ENCODE measurements around the gene NLN.
"Not testable (repeated sequence)": the region's sequence is repeated elsewhere in the genome, so short reads cannot be mapped to it uniquely, and the experiment has no call there.

The NLN gene

GRCh38 chr5:65774346-65774745 is 52.3 kb downstream of the NLN start:
- no peak for DNase-seq (ENCODE audit: low spot score)

GRCh38 chr5:65775476-65775875 is 53.5 kb downstream of the NLN start:
- DNase-seq (ENCODE audit: low spot score): no peak

DNA sequence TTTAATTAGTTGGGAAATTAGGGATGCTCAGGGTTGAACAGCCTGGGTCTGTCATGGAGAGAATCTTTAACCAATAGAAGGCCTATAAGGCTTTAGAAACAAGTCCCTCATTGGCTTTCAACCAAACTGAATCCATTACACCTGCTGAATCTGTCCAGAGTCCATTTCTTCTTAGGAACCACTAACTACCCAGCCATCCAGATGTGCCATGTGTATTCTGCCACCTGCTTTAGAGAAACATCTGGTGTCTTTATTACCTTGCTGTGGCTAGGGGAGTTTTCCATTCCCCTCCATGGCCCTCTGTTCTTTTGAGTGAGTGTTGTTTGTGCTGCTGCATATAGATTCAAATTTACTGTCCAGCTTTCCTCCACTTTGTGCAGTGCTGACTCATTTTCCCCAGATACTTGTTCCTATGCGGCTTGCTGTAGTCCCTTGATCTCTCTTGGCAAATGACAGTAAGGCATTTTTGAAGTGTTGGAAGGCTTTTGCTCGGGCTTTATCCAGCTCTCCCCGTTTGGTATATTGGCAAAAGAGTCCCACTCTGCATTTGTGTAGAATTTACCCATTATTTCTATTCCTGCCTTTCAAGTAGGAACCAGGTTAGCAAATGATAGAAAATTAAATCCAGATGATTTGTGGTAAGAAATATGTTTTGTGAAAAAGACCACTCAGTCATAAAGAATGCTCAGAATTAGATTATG is 54.6 kb downstream of the NLN start:
- no peak for DNase-seq (ENCODE audit: low spot score)

DNA sequence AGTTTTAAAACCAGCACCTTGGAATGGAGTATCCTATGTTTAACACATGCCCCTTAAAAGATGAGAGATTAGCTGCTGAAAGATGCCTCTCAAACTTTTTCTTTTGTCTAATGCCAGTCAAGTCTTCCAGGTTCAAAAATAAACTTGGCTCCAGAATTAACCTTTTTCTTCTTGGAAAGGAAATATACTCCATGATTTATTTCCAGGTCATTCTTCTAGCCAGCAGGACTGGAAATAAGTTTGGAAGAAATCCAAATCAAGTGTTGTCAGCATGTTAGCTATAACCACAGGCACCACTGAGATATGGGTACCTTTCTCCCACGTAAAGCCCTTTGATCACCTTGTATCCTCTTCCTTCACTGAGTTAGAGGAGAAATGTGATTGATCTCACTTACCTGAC is 56.1 kb downstream of the NLN start:
- DNase-seq (ENCODE audit: low spot score): no peak

- no peak for DNase-seq (ENCODE audit: low spot score)
Observed at GRCh38 chr5:65779643-65780042, 57.6 kb downstream of the NLN start.

DNA sequence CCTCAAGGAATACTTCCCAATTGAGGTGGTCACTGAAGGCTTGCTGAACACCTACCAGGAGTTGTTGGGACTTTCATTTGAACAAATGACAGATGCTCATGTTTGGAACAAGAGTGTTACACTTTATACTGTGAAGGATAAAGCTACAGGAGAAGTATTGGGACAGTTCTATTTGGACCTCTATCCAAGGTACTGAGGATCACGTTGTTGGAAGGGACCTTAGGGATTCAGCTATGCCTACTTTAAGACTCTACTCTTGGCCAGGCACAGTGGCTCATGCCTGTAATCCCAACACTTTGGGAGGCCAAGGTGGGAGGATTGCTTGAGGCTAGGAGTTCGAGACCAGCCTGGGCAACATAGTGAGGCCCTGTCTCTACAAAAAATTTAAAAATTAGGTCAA is 66.3 kb downstream of the NLN start:
- not testable (repeated sequence) for DNase-seq (ENCODE audit: low spot score)

DNA sequence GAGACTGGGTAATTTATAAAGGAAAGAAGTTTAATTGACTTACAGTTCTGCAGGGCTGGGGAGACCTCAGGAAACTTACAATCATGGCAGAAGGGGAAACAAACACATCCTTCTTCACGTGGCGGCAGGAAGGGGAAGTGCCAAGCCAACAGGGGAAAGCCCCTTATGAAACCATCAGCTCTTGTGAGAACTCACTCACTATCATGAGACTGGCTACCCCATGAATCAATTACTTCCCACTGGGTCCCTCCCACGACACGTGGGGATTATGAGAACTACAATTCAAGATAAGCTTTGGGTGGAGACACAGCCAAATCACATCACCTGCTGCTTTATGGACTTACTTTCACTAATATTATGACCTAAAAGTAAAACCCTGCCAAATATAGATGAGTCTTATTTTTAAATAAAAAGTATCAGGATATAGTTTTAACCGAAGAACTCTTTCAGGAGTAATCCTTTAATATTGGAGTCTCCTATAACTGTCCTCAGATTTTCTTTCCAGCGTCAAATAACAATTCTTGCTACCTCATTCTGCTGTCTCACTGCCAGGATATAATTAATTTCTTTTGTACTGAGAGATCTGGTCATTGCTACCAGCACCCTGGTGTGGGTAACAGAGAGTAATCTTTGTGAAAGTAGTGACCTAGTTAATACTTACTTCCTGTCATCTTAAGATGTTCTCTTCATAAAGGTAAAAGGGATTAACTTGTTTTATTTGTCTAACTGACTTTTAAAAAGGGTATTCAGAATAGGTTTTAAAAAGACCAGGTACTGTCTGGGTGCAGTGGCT is 68.6 kb downstream of the NLN start:
- DNase-seq (ENCODE audit: low spot score): no peak

DNA sequence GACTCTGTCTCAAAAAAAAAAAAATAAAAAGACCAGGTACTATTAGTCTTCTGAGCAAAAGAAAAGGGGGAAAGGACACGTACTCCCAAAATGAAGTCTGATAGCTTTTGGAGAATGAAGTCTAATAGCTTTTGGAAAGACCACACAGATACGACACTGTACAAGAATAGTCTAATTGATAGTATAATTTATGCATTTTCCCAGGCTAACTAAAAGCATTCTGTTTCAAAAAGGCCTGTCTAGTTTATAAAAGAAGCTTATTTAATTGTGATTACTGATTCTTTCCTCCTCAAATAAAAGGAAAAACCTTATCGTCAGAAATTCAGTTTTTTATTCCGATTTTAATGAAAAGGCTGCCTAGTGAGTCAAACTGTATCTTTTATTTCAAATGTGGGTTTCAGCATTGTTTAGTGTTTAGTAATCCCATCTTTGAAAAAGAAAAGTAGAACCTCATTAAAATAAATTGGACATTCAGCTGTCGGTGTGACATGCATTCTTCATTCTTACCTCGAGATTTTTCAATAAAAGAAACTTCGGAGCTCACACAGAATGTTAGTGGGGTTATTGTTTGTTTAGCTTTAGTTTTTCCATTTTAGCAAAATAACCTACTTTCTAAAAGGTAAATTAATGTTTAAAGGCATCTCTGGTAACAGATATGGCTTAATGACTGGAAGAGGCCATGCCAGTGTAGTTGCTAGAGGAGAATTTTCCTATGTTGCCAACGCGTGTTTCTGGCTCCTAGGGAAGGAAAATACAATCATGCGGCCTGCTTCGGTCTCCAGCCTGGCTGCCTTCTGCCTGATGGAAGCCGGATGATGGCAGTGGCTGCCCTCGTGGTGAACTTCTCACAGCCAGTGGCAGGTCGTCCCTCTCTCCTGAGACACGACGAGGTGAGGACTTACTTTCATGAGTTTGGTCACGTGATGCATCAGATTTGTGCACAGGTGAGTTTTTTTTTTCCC is 70.0 kb downstream of the NLN start:
- no peak for DNase-seq (ENCODE audit: low spot score)

DNA sequence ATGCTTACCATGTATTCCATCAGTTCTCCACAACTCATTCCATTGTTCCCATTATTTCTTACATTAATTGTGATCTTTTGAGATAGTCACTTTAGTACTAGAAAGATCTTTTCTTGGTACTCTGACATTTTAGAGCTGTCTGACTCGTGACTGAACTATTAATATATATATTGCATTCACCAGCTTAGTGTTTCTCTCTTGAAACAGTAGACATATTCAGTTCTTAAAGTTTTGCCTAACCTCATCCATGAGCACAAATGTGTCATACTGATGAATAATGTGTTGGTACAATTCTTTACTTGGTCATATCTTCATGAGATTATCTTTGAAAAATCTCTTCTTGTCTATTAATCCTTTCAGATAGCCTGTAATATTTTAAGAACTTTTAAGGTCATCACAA is 74.3 kb downstream of the NLN start:
- no peak for DNase-seq (ENCODE audit: low spot score)

DNA sequence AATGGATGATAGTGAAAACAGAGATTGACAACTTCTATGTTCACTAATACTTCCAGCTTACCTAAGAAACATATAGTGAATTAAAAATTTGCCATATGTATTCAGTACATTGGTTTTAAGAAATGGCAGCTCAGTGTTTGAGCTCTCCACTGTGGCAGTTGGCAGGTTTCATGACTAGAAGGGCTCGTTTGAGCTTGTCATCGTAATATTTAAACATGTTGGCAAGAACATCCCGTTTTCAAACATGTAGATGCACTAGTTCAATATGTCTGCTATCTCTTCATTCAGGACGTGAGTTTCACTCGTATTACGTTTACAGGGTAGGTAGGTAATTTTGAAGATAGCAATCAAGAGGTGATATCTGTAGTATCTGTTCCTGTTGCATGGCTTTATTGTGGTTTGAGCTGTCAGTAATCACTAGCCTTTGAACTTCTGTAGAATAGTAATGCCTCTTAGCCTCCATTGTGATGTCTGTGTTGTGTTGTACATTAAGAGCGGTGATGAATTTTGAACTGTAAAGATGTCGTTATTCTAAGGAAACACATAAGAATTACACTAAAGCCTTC is 74.8 kb downstream of the NLN start:
- DNase-seq (ENCODE audit: low spot score): no peak

- DNase-seq (ENCODE audit: low spot score): no peak
Observed at GRCh38 chr5:65797481-65797880, 75.5 kb downstream of the NLN start.

DNA sequence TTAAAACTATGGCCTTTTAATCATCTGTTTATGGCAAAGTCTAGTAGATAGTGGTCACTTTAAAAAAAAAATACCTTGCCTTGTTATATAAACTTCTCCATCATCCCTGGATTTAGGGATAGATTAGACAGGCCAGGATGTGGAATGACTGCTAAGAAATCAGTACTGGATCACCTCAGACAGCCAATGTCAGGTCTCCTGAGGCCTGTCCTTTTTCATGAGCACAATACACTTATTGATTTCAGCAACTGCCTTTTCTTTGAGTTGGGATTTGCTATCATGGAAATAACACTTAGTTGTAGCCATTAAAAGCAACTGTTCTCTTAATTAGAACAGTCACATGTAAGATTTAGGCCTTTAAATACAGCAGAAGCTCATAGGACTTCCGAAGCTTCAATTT is 77.9 kb downstream of the NLN start:
- DNase-seq (ENCODE audit: low spot score): no peak

DNA sequence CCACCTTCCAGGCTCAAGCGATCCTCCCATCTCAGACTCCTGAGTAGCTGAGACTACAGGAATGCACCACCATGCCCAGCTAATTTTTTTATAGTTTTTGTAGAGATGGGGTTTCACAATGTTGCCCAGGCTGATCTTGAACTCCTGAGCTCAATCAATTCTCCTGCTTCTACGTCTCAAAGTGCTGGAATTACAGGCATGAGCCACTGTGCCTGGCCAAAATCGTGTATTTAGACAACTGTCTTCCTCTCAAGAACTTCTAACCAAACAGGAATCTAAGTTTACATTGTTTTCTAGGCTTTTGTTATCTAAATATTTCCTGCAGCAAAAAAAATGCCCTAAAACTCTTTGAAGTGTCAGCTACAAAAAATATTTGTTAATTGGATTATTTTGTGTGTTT is 78.8 kb downstream of the NLN start:
- no peak for DNase-seq (ENCODE audit: low spot score)

DNA sequence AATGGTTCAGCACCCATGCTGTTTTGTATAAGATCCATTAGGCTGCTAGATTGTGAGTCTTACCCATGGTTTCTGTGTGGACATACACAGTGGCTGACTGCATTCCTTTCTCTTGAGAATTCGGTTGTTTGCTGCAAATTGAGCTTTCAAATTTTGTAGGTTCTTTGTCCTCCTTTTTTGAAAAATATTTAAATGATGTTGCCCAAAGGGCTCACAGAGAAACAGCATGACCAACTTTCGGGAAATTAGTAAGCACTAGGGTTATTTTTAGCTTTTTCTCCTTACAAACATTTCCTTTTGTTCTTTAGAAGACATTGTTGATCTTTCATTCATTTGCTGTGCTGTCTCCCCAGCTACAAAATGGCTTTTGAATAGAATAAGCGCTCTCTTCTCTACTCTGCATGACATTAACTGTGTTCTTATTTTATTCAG is 79.4 kb downstream of the NLN start:
- no peak for DNase-seq (ENCODE audit: low spot score)

GRCh38 chr5:65802080-65802479 is 80.1 kb downstream of the NLN start:
- no peak for DNase-seq (ENCODE audit: low spot score)

GRCh38 chr5:65802820-65803219 is 80.8 kb downstream of the NLN start:
- DNase-seq (ENCODE audit: low spot score): no peak

DNA sequence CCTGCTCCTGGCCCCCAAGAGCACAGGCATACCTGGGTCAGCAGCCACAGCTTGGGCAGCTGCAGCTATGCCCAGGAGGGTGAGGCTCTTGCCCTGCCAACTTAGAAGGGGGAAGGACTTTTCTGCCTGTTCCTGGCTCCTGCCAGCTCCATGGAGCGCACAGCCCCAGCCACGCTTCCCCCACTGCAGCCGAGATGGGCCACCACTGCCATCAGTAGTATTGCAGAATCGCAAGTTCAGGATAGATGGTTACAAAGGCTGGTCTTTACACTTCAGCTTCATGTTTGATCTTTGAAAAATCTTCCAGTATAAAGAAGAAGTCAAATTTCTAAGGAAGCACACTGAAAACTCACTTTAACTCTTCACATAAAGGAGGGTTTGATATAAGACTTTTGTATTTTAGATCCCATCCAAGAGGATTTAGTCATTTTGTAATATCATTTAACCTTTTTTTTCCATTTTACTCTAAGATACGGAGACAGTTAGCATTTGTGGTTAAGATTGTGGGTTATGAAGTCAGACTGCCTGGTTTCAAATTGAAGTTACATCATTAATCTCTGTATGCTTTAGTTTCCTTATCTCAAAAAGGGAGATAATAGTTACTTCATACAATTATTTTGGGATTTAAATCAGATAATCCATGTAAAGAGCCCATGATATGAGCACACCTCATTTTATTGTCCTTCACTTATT is 81.8 kb downstream of the NLN start:
- DNase-seq (ENCODE audit: low spot score): no peak

GRCh38 chr5:65805089-65805488 is 83.1 kb downstream of the NLN start:
- no peak for DNase-seq (ENCODE audit: low spot score)

DNA sequence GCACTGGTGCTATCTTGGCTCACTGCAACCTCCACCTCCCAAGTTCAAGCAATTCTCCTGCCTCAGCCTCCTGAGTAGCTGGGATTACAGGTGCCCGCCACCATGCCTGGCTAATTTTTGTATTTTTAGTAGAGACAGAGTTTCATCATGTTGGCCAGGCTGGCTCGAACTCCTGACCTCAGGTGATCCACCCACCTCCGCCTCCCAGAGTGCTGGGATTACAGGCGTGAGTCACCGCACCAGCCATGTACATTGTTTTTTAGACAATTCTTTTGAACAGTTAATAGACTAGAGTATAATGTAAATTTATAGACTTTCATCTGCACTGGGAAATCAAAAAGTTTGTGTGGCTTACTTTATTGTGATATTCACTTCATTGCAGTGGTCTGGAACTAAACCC is 85.5 kb downstream of the NLN start:
- not testable (repeated sequence) for DNase-seq (ENCODE audit: low spot score)

- DNase-seq (ENCODE audit: low spot score): no peak
Observed at GRCh38 chr5:65808251-65808741, 86.3 kb downstream of the NLN start.

GRCh38 chr5:65808818-65809217 is 86.8 kb downstream of the NLN start:
- DNase-seq (ENCODE audit: low spot score): no peak

All from HuH-7.5 (cell line).